Thoracic aorta (tissue), 2 donors: Measurements from ENCODE around the gene PPM1M. TPM values are rescaled to one million over a fixed set of nuclear protein-coding genes. Genes with fewer than 3 reads are reported as not detected.
A peak's percentile ranks its signal among the peaks of the same experiment; 100 is the strongest.

Experiments
- ATAC-seq: fragments of 150-250 bp; one replicate; pipeline ENCODE4 v1.8.0; 2017; ENCODE audit warnings: low read depth; ENCODE audit not compliant: insufficient number of reproducible peaks, low FRiP score
- DNase-seq: peaks from one replicate; pipeline ENCODE4 v3.0.0-alpha.2; 2020; ENCODE audit warnings: low spot score
- H3K27ac ChIP-seq, 2 donors: fragments of 200-600 bp; sonication (generic); 1 replicate in 1 of 2; 2 replicates in 1 of 2; pipeline ENCODE4 v1.5.1; 2016; ENCODE audit warnings: mild to moderate bottlenecking in 2 of 2, moderate library complexity in 2 of 2
- H3K27me3 ChIP-seq: fragments of 200-600 bp; sonication (generic); replicated peaks from 2 replicates; pipeline ENCODE4 v1.6.0; 2016; ENCODE audit warnings: mild to moderate bottlenecking; ENCODE audit not compliant: insufficient read depth
- H3K36me3 ChIP-seq: fragments of 200-600 bp; sonication (generic); one replicate; pipeline ENCODE4 v1.5.1; 2016
- H3K4me1 ChIP-seq, 2 donors: fragments of 200-600 bp; sonication (generic); 1 replicate in 1 of 2; 2 replicates in 1 of 2; pipeline versions ENCODE4 v1.5.1 to v1.6.0; 2016; ENCODE audit warnings: low read depth in 2 of 2, mild to moderate bottlenecking in 1 of 2; ENCODE audit not compliant: control insufficient read depth in 1 of 2
- H3K4me3 ChIP-seq: fragments of 200-600 bp; sonication (generic); 2 replicates; pipeline ENCODE4 v1.5.1; 2016; ENCODE audit warnings: mild to moderate bottlenecking
- H3K9me3 ChIP-seq: fragments of 200-600 bp; sonication (generic); 2 replicates; pipeline ENCODE4 v1.5.1; 2016
- CTCF ChIP-seq: fragments of 200-600 bp; sonication (generic); IDR thresholded peaks from one replicate; pipeline ENCODE4 v1.5.1; 2019; ENCODE audit warnings: antibody characterized with exemption
- total RNA-seq, 2 donors: library from RNA; depleted of rRNA; stranded (reverse); fragments of >200 nt; gene quantifications; one replicate each; pipeline versions ENCODE4 v1.1.0 to v1.2.3, GENCODE V29; 2016

PPM1M gene
- total RNA-seq, 2 donors from 2014 or later = 41.6 to 51.9 TPM

- H3K9me3 ChIP-seq = no peaks in the 10 kb centered on the region
- H3K4me1 ChIP-seq = peaks cover 8 to 15% of the 10 kb centered on the region in 2 donors
- peak; percentile 52 for DNase-seq
- no peak for ATAC-seq
- no peaks in the 10 kb centered on the region for H3K27me3 ChIP-seq
- H3K4me3 ChIP-seq = no peak overlapping the region
- H3K36me3 ChIP-seq = no peaks in the 10 kb centered on the region
- peak; percentile 92 for TF ChIP-seq CTCF
- no peak overlapping the region for H3K27ac ChIP-seq
Observed at GRCh38 chr3:52220380-52221026, 25.1 kb upstream of the PPM1M start.

- H3K4me3 ChIP-seq = no peak overlapping the region
- H3K27ac ChIP-seq = no peak overlapping the region
- DNase-seq (no peak), ATAC-seq (no peak)
- TF ChIP-seq CTCF = no peak
- H3K36me3 ChIP-seq = no peaks in the 10 kb centered on the region
- no peaks in the 10 kb centered on the region for H3K27me3 ChIP-seq
- no peaks in the 10 kb centered on the region for H3K9me3 ChIP-seq
- peaks cover 8 to 15% of the 10 kb centered on the region in 2 donors for H3K4me1 ChIP-seq
Observed at GRCh38 chr3:52221141-52221562, 24.4 kb upstream of the PPM1M start.

- ATAC-seq = no peak
- DNase-seq = no peak
- no peak for TF ChIP-seq CTCF
- Histone ChIP-seq H3K9me3 (no peaks in the 10 kb centered on the region), H3K27ac (no peak overlapping the region), H3K36me3 (no peaks in the 10 kb centered on the region), H3K27me3 (no peaks in the 10 kb centered on the region), H3K4me1 (peaks cover 5 to 9% of the 10 kb centered on the region in 2 donors), H3K4me3 (no peak overlapping the region)
Observed at GRCh38 chr3:52221563-52222318, 23.8 kb upstream of the PPM1M start.

- no peak for ATAC-seq
Observed at GRCh38 chr3:52222319-52223221, 23.0 kb upstream of the PPM1M start.

More at GRCh38 chr3:52222319-52223221, 23.0 kb upstream of the PPM1M start:
- TF ChIP-seq CTCF = no peak
- no peak overlapping the region for H3K4me3 ChIP-seq
- H3K27me3 ChIP-seq = no peaks in the 10 kb centered on the region
- H3K36me3 ChIP-seq = no peaks in the 10 kb centered on the region
- H3K27ac ChIP-seq = no peak overlapping the region
- no peak for DNase-seq
- H3K4me1 ChIP-seq = peaks cover 0 to under 1% of the 10 kb centered on the region in 2 donors
- H3K9me3 ChIP-seq = no peaks in the 10 kb centered on the region
